Skeletal muscle tissue (tissue), 4 donors: ENCODE data around the gene WAS. TPM values are rescaled to one million over a fixed set of nuclear protein-coding genes. Genes with fewer than 3 reads are reported as not detected.

Experiments
- H3K27ac ChIP-seq: one replicate; pipeline ENCODE4 v1.7.0; 2013; ENCODE audit warnings: mild to moderate bottlenecking, low read depth, low read length, inconsistent platforms
- H3K27me3 ChIP-seq, 3 donors: one replicate each; pipeline ENCODE4 v1.7.0; 2013; ENCODE audit warnings: low read length in 3 of 3; ENCODE audit not compliant: control insufficient read depth in 3 of 3, insufficient read depth in 3 of 3
- H3K36me3 ChIP-seq, 3 donors: one replicate each; pipeline ENCODE4 v1.7.0; 2013; ENCODE audit warnings: low read length in 3 of 3; ENCODE audit not compliant: control insufficient read depth in 3 of 3, insufficient read depth in 3 of 3
- H3K4me1 ChIP-seq, 3 donors: one replicate each; pipeline ENCODE4 v1.7.0; 2013; ENCODE audit warnings: low read length in 3 of 3, mild to moderate bottlenecking in 3 of 3; ENCODE audit not compliant: control insufficient read depth in 3 of 3, insufficient read depth in 3 of 3
- H3K4me3 ChIP-seq, 3 donors: one replicate each; pipeline ENCODE4 v1.7.0; 2013; ENCODE audit warnings: low read length in 3 of 3
- H3K9ac ChIP-seq, 3 donors: one replicate each; pipeline ENCODE4 v1.7.0; 2013; ENCODE audit warnings: low read length in 3 of 3, mild to moderate bottlenecking in 3 of 3, moderate library complexity in 2 of 3, low read depth in 1 of 3
- H3K9me3 ChIP-seq, 3 donors: one replicate each; pipeline ENCODE4 v1.7.0; 2013; ENCODE audit warnings: low read length in 3 of 3; ENCODE audit not compliant: control insufficient read depth in 3 of 3
- total RNA-seq: library from RNA; depleted of rRNA; stranded (reverse); fragments of >200 nt; gene quantifications from one replicate; pipeline ENCODE4 v1.2.3, GENCODE V29; 2014
- donor health status: Osteomylitis.

WAS gene
- total RNA-seq, 1 donor from 2014 or later, result 1.0 TPM

DNA sequence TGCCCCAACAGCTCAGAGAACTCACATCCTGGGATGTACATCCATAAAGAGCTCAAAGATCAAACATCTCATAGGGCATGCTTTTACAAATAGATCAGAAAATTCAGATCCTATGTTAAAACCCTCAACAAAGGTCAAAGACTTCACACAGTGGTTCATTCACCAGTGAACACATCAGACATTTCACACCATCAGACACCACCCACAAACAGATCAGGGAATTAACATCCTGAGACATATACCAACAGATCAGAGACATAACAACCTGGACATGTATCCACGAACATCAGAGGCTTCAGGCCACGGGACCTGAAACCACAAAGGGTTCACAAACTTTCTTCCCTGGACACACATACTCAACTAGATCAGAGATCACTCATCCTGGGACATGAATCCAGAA, 36.4 kb downstream of the WAS start:
- Histone ChIP-seq H3K4me3 (no peak overlapping the region), H3K36me3 (no peaks in the 10 kb centered on the region), H3K4me1 (no peaks in the 10 kb centered on the region), H3K9ac (no peak overlapping the region), H3K9me3 (no peaks in the 10 kb centered on the region), H3K27me3 (no peaks in the 10 kb centered on the region), H3K27ac (no peak overlapping the region)

DNA sequence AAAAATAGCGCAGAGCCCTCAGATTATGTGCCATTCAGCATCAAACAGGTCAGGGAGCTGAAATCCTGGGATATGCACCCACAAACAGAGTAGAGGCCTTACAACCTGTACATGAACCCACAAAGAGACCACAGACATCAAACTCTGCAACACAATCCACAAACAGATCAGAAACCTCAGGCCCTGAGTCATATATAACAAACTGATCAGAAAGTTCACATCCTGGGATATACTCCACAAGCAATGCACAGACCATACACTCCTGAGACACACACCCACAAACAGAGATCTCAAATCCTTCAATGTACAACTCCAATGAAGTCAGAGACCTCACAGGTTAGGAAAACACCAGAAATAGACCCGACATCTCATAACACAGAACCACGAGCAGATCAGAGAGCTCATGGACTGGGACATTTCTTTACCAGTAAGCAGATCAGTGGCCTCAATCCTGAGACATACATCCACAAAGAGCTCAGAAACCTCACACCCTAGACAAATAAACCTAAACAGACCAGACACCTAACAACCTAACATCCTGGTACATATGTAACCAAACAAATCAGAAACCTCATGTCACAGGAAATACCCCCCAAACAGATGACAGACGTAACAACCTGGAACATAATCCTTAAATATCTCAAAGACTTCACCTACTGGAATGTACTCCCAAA, 37.1 kb downstream of the WAS start:
- no peaks in the 10 kb centered on the region for H3K4me1 ChIP-seq
- no peak overlapping the region for H3K4me3 ChIP-seq
- H3K36me3 ChIP-seq, result no peaks in the 10 kb centered on the region
- no peaks in the 10 kb centered on the region for H3K9me3 ChIP-seq
- no peaks in the 10 kb centered on the region for H3K27me3 ChIP-seq
- H3K27ac ChIP-seq, result no peak overlapping the region
- H3K9ac ChIP-seq, result no peak overlapping the region

DNA sequence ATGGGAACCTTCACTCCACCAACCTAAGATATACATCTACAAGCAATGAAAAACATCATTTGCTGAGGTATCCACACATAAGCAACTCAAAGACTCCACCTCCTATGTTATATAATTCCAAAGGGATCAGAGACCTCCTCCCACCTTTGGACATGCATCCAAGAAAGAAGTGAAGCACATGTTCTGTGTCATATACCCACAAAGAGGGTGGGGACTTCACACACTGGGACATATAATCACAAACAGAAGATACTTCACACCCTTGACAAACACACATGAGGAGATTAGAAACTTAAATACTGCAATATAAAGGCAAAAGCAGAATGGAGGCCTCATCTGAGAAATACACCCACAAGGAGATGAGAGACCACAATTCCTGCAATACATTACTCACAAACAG, 38.3 kb downstream of the WAS start:
- Histone ChIP-seq H3K9me3 (no peaks in the 10 kb centered on the region), H3K4me3 (no peak overlapping the region), H3K36me3 (no peaks in the 10 kb centered on the region), H3K4me1 (no peaks in the 10 kb centered on the region), H3K9ac (no peak overlapping the region), H3K27me3 (no peaks in the 10 kb centered on the region), H3K27ac (no peak overlapping the region)

DNA sequence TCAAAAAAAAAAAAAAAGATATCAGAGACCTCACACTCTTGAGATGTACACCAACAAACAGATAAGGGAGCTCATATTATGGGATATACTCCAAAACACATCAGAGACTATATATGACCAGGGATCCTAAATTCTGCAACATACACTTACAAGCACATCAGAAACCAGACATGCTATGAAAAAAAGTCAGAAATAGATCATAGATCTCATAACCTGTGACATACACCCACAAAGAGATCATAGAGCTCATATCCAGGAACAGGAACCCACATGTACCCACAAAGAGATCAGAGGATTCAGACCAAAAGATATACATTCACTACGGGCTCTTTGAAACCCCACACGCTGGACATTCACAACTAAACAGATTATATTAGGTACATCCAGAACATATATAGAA, 43.0 kb downstream of the WAS start:
- H3K27me3 ChIP-seq, result no peaks in the 10 kb centered on the region
- no peak overlapping the region for H3K27ac ChIP-seq
- H3K36me3 ChIP-seq, result no peaks in the 10 kb centered on the region
- H3K4me1 ChIP-seq, result no peaks in the 10 kb centered on the region
- no peak overlapping the region for H3K9ac ChIP-seq
- no peak overlapping the region for H3K4me3 ChIP-seq
- no peaks in the 10 kb centered on the region for H3K9me3 ChIP-seq

DNA sequence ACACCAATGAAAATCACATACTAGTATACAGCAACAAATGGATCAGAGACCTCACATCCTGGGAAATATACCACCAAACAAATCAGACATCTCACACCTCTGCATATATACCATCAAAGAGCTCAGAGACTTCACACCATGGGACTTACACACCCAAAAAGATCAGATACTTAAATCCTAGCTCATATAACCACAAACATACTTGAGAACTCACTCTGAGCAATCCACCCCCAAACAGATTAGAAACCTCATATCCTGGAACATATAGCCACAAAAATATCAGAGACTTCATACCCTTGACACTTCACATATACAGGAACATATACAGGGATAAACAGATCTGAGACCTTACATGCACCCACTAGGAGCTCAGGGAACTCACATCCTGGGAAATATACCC, 45.1 kb downstream of the WAS start:
- no peaks in the 10 kb centered on the region for H3K9me3 ChIP-seq
- no peak overlapping the region for H3K27ac ChIP-seq
- H3K4me1 ChIP-seq, result no peaks in the 10 kb centered on the region
- no peaks in the 10 kb centered on the region for H3K36me3 ChIP-seq
- H3K9ac ChIP-seq, result no peak overlapping the region
- H3K4me3 ChIP-seq, result no peak overlapping the region
- no peaks in the 10 kb centered on the region for H3K27me3 ChIP-seq

DNA sequence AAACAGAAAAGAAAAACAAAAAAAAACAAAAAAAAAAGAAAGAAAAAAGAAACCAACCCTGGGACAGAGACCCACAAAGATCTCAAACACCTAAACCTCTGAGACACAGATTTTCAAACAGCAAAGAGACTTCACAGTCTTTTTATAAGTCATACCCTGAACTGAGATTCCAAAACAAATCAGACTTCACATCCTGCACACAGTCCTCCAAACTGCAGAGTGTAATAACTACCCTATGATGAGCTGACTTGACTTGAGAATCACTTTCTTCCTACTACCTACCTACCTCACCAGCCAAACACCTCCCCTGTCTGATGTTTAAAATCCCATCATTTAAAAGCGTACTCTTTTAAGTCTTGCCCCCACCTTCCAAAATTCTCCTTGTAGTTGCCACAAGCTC, 52.7 kb downstream of the WAS start:
- Histone ChIP-seq H3K27ac (no peak overlapping the region), H3K9me3 (no peaks in the 10 kb centered on the region), H3K27me3 (no peaks in the 10 kb centered on the region), H3K9ac (no peak overlapping the region), H3K4me1 (peaks cover 0 to 14% (median 4%) of the 10 kb centered on the region in 3 donors), H3K36me3 (no peaks in the 10 kb centered on the region), H3K4me3 (peak overlapping the region in 2 of 3 donors; percentile 45 to 63)

DNA sequence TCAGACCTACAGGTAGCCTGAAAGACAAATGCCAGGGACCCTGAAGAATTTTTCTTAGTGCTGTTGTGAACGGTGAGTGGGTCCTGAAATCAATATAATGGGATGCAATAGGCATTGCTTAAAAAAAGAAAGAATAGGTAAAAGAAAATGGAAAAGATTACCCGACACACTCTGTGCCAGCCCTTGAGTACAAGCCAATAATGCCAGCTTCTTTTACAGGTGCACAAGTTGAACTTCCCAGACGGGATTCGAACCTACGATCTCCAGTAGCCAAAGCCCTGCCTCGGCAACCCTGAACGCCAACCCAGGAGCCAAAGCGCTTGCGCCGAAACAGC, 53.2 kb downstream of the WAS start:
- Histone ChIP-seq H3K27ac (peak overlapping the region; percentile 84), H3K9ac (no peak overlapping the region), H3K4me3 (peak overlapping the region; percentile 45 to 74 (median 63)), H3K36me3 (no peaks in the 10 kb centered on the region), H3K27me3 (no peaks in the 10 kb centered on the region), H3K9me3 (no peaks in the 10 kb centered on the region), H3K4me1 (peaks cover 0 to 14% (median 4%) of the 10 kb centered on the region in 3 donors)

DNA sequence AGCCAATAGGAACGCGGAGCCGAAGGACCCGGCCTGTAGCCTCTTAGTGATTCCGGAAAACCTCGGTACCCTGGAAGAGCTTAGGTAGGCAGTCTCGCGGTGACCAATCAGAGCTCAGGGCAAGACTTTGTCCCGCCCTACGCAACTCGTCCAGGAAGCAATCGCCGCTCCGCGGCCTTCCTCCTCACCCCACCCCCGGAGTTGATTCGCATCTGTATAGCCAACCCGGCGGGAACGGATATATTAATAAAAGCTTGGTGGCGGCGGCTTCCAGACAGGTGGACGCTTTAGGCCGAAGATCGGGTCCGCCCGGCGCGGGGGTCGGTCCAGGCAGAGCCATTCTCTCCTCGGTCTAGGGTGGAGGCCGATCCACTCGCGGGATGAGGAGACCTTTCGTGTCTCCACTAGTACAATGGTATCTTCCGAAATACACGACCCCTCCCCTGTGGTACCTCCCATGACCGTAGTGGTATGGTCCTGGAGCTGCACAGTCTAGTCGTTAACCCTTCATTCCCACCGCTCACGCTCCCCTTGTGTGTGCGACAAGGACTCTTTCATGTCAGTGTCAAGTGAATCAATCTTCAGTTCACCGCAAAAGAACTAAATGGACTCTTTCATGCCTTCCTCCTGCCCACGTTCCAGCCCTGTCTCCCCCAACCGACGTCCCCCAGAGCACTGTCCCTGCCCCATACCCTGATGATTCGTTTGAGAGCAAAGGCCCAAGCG, 53.8 kb downstream of the WAS start:
- Histone ChIP-seq H3K4me1 (peaks cover 0 to 14% (median 4%) of the 10 kb centered on the region in 3 donors), H3K9me3 (no peaks in the 10 kb centered on the region), H3K4me3 (peak overlapping the region; percentile 85 to 90 (median 87)), H3K36me3 (no peaks in the 10 kb centered on the region), H3K9ac (peak overlapping the region; percentile 71 to 88 (median 87)), H3K27ac (peak overlapping the region; percentile 84), H3K27me3 (no peaks in the 10 kb centered on the region)

DNA sequence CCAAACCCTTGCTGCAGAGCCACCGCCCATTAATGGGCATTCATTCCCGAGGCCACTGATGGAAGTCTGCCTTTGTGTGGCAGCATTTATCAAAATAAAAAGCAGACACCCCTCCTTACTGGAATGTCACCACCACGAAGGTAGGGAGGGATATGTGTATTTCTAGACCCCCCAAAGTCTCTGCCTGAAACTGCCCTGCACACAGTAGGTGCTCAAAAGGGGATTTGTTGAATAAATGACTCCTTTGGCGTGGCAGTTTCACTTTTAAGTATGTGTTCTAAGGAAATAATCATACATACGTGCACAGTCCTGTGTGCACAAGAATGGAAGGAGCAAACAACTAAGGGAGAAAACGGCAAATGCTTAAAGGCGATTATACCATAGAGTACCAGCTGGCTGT, 54.3 kb downstream of the WAS start:
- Histone ChIP-seq H3K9me3 (no peaks in the 10 kb centered on the region), H3K27ac (peak overlapping the region; percentile 84), H3K4me3 (peak overlapping the region; percentile 85 to 90 (median 87)), H3K4me1 (peaks cover 0 to 14% (median 4%) of the 10 kb centered on the region in 3 donors), H3K9ac (peak overlapping the region; percentile 71 to 88 (median 87)), H3K36me3 (no peaks in the 10 kb centered on the region), H3K27me3 (no peaks in the 10 kb centered on the region)
